NCI-H1048 (cell line): ENCODE data around the gene USP50.
"Not testable (repeated sequence)": the region's sequence is repeated elsewhere in the genome, so short reads cannot be mapped to it uniquely, and the experiment has no call there.

Experiments used
- DNase-seq: peaks from one replicate; lab custom pipeline; 2025; lab: John Stamatoyannopoulos, UW

The USP50 gene

DNA sequence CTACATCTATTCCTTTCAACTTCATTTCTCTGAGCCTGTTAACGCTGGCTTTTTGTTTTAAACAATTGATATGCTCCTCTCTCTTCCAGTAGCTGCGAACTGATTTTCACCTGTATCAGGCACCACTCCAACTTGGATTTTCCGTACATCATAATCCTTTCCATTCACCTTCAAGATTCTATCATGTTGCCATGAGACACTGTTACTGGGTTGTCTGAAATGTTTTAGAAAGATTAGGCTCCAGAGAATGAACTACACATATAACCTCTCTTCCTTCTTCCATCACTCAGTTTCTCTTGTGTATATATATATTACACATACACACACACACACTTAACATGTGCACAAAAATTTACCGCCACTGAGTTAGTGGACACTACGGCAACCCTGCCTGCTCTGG, at the start of gene USP50:
USP50 (minus strand) TSS at position 101 of the 400 bp plus-strand sequence. CDS start 141 bp downstream, outside the sequence.
- DNase-seq: no peak

GRCh38 chr15:50594311-50594710, 47.8 kb upstream of the USP50 start:
- no peak for DNase-seq

GRCh38 chr15:50593761-50594160, 47.3 kb upstream of the USP50 start:
- DNase-seq: no peak

DNA sequence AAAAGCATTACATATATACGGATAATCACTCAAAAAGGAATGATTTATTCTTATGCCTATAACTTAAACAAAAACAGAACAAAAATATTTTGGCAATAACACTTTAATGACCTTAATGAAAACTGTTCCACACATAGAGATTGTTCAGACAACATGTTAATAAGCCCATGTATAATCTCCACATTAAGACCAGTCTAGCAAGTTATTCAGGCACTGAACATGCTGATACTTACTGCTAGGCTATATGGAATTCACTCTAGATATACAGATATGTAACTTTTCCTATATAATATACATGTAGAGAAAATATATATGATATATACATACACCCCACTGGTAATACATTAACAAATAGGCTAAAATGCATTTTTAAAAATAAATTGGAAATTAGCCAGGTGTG, 43.8 kb upstream of the USP50 start:
- no peak for DNase-seq

GRCh38 chr15:50577492-50577891, 31.0 kb upstream of the USP50 start:
- DNase-seq: no peak

- DNase-seq: no peak
Measured at GRCh38 chr15:50576166-50576565, 29.7 kb upstream of the USP50 start.

DNA sequence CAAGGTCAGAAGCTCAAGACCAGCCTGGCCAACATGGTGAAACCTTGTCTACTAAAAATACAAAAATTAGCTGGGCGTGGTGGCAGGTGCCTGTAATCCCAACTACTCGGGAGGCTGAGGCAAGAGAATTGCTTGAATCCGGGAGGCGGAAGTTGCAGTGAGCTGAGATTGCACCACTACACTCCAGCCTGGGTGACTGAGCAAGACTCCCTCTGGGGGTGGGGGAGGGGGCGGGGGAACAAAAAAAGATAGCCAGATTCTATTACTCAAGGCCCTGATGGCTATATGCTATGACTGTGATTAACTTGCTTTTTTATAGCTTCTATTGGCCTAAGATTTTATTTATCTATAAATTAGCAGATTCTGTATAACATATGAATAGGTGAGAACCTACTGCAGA, 27.4 kb upstream of the USP50 start:
- DNase-seq: not testable (repeated sequence)

DNA sequence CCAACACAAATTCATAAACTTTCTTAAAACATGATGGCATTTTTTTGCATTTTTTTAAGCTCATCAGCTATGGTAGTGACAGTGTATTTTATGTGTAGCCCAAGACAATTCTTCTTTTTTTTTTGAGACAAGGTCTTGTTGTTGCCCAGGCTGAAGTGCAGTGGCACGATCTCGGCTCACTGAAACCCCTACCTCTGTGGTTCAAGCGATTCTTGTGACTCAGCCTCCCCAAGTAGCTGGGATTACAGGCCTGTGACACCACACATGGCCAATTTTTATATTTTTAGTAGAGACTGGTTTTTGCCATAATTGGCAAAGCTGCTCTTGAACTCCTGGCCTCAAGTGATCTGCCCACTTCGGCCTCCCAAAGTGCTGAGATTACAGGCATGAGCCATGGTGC, 17.3 kb upstream of the USP50 start:
- no peak for DNase-seq

GRCh38 chr15:50562735-50563640, 16.5 kb upstream of the USP50 start:
- no peak for DNase-seq

- no peak for DNase-seq
Measured at GRCh38 chr15:50558012-50558411, 11.5 kb upstream of the USP50 start.

DNA sequence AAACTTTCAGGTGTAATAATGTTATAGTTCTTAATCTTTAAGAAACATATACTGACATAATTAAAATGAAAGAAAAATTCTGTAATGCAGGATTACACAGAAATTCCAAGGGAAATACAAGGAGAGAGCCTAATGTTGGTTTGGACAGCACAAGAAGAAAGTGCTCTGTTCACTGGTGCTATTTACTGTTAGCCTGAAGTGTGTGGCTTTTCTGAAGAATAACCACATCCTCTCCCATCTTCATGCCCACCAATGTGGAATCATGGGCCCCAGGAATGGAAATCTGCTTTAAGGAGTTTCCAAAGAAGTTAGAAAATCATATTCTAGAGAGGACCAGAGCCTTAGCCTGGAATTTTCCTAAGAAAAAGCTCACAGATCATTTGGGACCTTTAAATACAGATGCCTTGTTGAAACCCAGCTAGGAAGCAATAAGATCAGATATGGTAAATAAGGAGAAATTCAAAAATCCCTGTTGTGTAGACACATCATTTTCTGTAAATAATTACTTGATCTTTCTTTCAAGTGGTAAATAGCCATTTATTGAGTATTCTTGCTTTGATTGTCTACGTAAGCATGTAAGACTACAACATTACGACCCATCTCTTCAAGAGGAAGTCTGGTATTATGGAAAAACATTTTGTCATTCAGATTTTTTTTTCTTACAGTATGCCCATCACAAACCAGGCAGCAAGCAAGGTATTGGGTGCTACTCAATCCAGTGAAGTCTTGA, 10.3 kb upstream of the USP50 start:
- no peak for DNase-seq

DNA sequence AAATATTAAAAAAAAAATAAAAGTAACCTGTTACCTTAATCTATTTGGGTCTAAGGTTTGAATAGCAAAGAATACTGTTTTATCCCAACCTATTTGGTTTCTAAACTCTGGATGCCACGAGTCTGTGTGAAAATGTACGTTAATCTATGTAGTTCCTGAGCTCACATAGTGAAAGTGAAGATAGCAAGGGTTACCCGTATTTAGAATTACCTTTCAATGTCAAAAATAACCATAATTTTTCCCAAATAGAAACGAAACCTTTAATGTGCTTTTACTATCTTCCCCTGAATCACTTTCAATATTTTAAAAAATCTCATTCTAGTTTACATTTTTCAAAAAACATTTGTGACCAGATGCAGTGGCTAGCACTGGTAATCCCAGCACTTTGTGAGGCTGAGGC, 5.8 kb upstream of the USP50 start:
- no peak for DNase-seq

DNA sequence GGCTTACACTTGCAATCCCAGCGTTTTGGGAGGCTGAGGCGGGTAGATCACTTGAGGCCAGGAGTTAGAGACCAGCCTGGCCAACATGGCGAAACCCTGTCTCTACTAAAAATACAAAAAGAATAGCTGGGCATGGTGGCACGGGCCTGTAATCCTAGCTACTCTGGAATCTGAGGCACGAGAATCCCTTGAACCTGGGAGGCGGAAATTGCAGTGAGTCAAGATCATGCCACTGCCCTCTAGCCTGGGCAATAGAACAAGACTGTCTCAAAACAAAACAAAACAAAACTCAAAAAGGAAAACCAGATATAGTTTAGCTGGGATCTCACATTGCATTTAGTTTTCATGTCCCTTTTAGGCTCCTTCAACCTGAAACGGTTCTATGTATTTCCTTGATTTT, 2.9 kb upstream of the USP50 start:
- DNase-seq: no peak

- no peak for DNase-seq
Measured at GRCh38 chr15:50544368-50544767, 2.1 kb downstream of the USP50 start.

DNA sequence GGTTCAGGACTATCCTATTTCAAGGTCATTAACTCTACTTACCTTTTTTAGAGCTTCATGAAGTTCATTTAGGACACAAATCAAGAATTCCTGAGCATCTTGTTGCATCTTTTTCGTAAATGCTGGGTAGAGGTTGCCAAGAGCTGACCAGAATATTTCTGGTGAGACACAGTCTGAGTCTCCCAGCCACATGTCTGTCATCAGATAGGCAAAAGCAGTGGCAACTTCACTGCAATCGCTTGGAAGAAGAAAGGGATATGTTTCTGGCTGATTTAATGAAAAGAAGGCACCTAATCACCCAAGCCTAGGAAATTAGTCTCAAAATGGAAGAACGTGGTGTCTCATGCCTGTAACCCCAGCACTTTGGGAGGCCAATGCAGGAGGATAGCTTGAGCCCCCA, 2.9 kb downstream of the USP50 start:
- no peak for DNase-seq

- DNase-seq: no peak
Measured at GRCh38 chr15:50542887-50543210, 3.6 kb downstream of the USP50 start.

DNA sequence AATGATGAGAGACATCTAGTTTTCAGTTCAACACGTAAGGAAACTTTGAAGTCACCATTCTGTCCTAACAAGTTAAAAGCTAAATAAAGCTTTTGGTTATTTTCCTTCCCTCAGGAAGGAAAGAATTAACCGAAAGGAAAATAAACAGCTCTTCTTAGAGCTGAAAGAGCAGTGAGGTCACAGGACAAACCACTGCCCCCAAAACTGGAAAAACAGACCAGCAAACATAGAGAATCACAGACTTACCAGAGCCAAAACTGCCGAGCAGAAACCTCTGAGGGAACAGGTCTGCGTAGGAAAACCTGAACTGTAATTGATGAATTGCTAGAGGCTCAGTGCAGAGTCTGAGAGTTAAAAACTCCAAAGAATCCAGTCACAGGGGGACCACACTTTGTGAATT, 14.7 kb downstream of the USP50 start:
- DNase-seq: no peak

- DNase-seq: no peak
Measured at GRCh38 chr15:50531163-50531562, 15.3 kb downstream of the USP50 start.

DNA sequence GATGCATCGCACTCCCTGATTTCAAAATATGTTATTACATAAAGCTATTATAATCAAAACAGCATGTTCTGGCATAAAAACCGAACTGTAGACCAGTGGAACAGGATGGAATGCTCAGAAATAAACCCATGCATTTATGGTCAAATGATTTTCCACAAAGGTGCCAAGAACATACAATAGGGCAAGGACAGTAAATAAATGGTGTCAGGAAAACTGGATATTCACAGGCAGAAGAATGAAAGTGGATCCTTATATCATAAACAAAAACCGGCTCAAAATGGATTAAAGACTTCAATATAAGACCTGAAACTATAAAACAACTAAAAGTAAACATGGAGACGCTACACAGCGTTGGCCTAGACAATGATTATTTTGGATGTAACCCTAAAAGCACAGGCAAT, 22.6 kb downstream of the USP50 start:
- DNase-seq: no peak

DNA sequence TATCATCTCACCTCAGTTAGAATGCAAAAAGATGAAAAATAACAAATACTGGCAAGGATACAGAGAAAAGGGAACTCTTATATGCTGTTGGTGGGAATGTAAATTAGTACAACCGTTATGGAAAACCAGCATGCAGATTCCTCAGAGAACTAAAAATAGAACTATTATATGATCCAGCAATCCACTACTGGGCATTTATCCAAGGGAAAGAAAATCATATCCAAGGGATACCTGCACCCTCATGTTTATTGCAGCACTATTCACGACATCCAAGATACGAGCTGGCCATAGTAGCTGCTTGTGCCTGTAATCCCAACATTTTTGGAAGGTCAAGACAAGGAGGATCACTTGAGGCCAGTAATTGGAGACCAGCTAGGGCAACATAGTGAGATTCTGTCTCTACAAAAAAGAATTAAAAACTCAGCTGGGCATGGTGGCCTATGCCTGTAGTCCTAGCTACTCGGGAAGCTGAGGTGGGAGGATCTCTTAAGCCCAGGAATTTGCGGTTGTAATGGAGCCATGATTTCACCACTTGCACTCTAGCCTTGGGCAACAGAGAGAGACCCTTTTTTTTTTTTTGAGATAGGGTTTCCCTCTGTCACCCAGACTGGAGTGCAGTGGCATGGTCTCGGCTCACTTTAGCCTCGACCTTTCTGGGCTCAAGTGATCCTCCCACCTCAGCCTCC, 26.6 kb downstream of the USP50 start:
- peak; percentile 7 for DNase-seq

GRCh38 chr15:50513001-50513400, 33.5 kb downstream of the USP50 start:
- no peak for DNase-seq

GRCh38 chr15:50506121-50506520, 40.3 kb downstream of the USP50 start:
- DNase-seq: no peak

DNA sequence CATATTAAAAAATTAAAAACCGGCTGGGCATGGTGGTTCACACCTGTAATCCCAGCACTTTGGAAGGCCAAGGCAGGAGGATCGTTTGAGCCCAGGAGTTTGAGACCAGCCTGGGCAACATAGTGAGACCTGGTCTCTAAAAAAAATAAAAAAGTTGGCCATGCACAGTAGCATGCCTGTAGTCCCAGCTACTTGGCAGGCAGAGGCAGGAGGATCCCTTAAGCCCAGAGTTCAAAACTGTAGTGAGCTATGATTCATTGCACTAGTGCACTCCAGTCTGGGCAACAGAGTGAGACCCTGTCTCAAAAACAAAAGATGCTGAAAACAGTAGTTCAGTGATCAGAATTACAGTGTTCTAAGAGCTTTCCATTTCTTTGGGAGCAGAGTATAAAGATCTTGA, 40.8 kb downstream of the USP50 start:
- DNase-seq: not testable (repeated sequence)
